H1 (cell line): ENCODE measurements around the gene MAP4K4. TPM values are rescaled to one million over a fixed set of nuclear protein-coding genes. Genes with fewer than 3 reads are reported as not detected.

ENCODE experiments used
- CTCF ChIA-PET: fragments of 300-600 bp; sonication (Branson Sonifier 250); formaldehyde crosslinking; loops from one replicate; lab custom pipeline; 2021; ENCODE audit not compliant: partially characterized antibody; lab: Charles Lee
- POLR2A ChIA-PET: fragments of 300-600 bp; sonication (Branson Sonifier 250); formaldehyde crosslinking; loops from one replicate; lab custom pipeline; 2021; ENCODE audit warnings: inconsistent platforms; ENCODE audit not compliant: partially characterized antibody; lab: Charles Lee
- DNase-seq, 2 experiments: peaks; one replicate each; pipeline versions ENCODE4 v3.0.0 to v3.0.0-alpha.2; 2010 to 2022; ENCODE audit warnings: low spot score in 2 of 2, low read depth in 1 of 2, mixed read lengths in 1 of 2
- FAIRE-seq: peaks from 2 replicates; lab custom pipeline; 2011; peaks lifted over from hg19 to GRCh38; lab: Jason Lieb, UNC
- H2AFZ ChIP-seq: 2 replicates; pipeline ENCODE4 v1.8.1; 2012; ENCODE audit warnings: low read length, inconsistent platforms
- H2AK5ac ChIP-seq: 2 replicates; pipeline ENCODE4 v1.6.1; 2013; ENCODE audit warnings: low read depth, low read length
- H2BK120ac ChIP-seq: replicated peaks from 2 replicates; pipeline ENCODE3; 2013; ENCODE audit warnings: low read depth, low read length, inconsistent platforms
- H2BK12ac ChIP-seq: 2 replicates; pipeline ENCODE4 v1.6.1; 2013; ENCODE audit warnings: low read depth, low read length
- H2BK15ac ChIP-seq: 2 replicates; pipeline ENCODE4 v1.6.1; 2013; ENCODE audit warnings: low read length
- H2BK20ac ChIP-seq: 2 replicates; pipeline ENCODE4 v1.6.1; 2013; ENCODE audit warnings: low read length
- H2BK5ac ChIP-seq: 2 replicates; pipeline ENCODE4 v1.6.1; 2013; ENCODE audit warnings: low read depth, low read length
- H3K14ac ChIP-seq: 2 replicates; pipeline ENCODE4 v1.6.1; 2013; ENCODE audit warnings: inconsistent platforms; ENCODE audit not compliant: insufficient read length
- H3K18ac ChIP-seq: 2 replicates; pipeline ENCODE4 v1.6.1; 2013; ENCODE audit warnings: low read length; ENCODE audit errors: extremely low read depth
- H3K23ac ChIP-seq: 2 replicates; pipeline ENCODE4 v1.6.1; 2013; ENCODE audit warnings: inconsistent platforms; ENCODE audit not compliant: insufficient read length
- H3K23me2 ChIP-seq: 2 replicates; pipeline ENCODE4 v1.6.1; 2013; ENCODE audit warnings: low read depth, low read length
- H3K27ac ChIP-seq: 2 replicates; pipeline ENCODE4 v1.6.1; 2011; ENCODE audit warnings: low read depth, low read length, inconsistent platforms
- H3K27me3 ChIP-seq, 4 experiments: replicated peaks in 1 of 4; 1 replicate in 1 of 4; 2 replicates in 3 of 4; pipeline versions ENCODE4 v1.6.1 to v1.8.1; 2011 to 2013; ENCODE audit warnings: low read length in 3 of 4, mild to moderate bottlenecking in 3 of 4, inconsistent platforms in 2 of 4, mixed read lengths in 2 of 4, moderate library complexity in 1 of 4; ENCODE audit not compliant: control insufficient read depth in 3 of 4, insufficient read depth in 3 of 4; ENCODE audit errors: extremely low read depth in 1 of 4
- H3K36me3 ChIP-seq, 4 experiments: 2 replicates each; pipeline versions ENCODE4 v1.6.1 to v1.8.1; 2011 to 2013; ENCODE audit warnings: mild to moderate bottlenecking in 4 of 4, low read length in 3 of 4, moderate library complexity in 2 of 4, control low read depth in 1 of 4, inconsistent platforms in 1 of 4; ENCODE audit not compliant: insufficient read depth in 4 of 4, control insufficient read depth in 2 of 4
- H3K4ac ChIP-seq: replicated peaks from 2 replicates; pipeline ENCODE3; 2013; ENCODE audit warnings: low read length, low read depth, mixed read lengths, inconsistent platforms; ENCODE audit not compliant: insufficient read length
- H3K4me1 ChIP-seq, 4 experiments: replicated peaks in 1 of 4; 1 replicate in 1 of 4; 2 replicates in 3 of 4; pipeline versions ENCODE4 v1.6.1 to v1.8.1; 2011 to 2013; ENCODE audit warnings: low read length in 3 of 4, inconsistent platforms in 2 of 4, mixed read lengths in 1 of 4; ENCODE audit not compliant: insufficient read depth in 4 of 4, control insufficient read depth in 3 of 4
- H3K4me2 ChIP-seq, 2 experiments: 2 replicates each; pipeline versions ENCODE4 v1.6.1 to v1.8.1; 2011 to 2013; ENCODE audit warnings: low read depth in 2 of 2, low read length in 2 of 2, control low read depth in 1 of 2, inconsistent platforms in 1 of 2, mild to moderate bottlenecking in 1 of 2; ENCODE audit not compliant: insufficient read depth in 1 of 2
- H3K4me3 ChIP-seq, 4 experiments: fragments of 200-600, 300-600 bp in 1 of 4; sonication (generic), shearing (Covaris generic), sonication (Bioruptor Twin) in 1 of 4; 2 replicates each; pipeline versions ENCODE4 v1.5.1 to v1.8.1; 2011 to 2016; ENCODE audit warnings: low read length in 4 of 4, low read depth in 3 of 4, control low read depth in 2 of 4, inconsistent platforms in 2 of 4, mild to moderate bottlenecking in 2 of 4, mixed read lengths in 1 of 4, moderate library complexity in 1 of 4; ENCODE audit not compliant: insufficient read depth in 2 of 4; ENCODE audit errors: extremely low read depth in 1 of 4
- H3K56ac ChIP-seq: replicated peaks from 2 replicates; pipeline ENCODE3; 2013; ENCODE audit warnings: low read depth, mild to moderate bottlenecking, mixed read lengths, low read length, inconsistent platforms; ENCODE audit not compliant: insufficient read length
- H3K79me1 ChIP-seq: 2 replicates; pipeline ENCODE4 v1.6.1; 2013; ENCODE audit warnings: low read depth, low read length, control low read depth
- H3K79me2 ChIP-seq, 2 experiments: 2 replicates each; pipeline versions ENCODE4 v1.6.1 to v1.8.1; 2012 to 2013; ENCODE audit warnings: low read length in 2 of 2, mild to moderate bottlenecking in 2 of 2, inconsistent platforms in 1 of 2; ENCODE audit not compliant: insufficient read depth in 2 of 2, control insufficient read depth in 1 of 2
- H3K9ac ChIP-seq, 4 experiments: replicated peaks in 1 of 4; 1 replicate in 1 of 4; 2 replicates in 3 of 4; pipeline versions ENCODE4 v1.6.1 to v1.8.1; 2011 to 2013; ENCODE audit warnings: low read depth in 3 of 4, low read length in 3 of 4, control low read depth in 2 of 4, mild to moderate bottlenecking in 2 of 4, moderate library complexity in 2 of 4, inconsistent platforms in 1 of 4; ENCODE audit errors: extremely low read depth in 1 of 4
- H3K9me3 ChIP-seq, 2 experiments: 2 replicates each; pipeline versions ENCODE4 v1.6.1 to v1.8.1; 2012 to 2013; ENCODE audit warnings: mild to moderate bottlenecking in 2 of 2, moderate library complexity in 2 of 2, control low read depth in 1 of 2, inconsistent platforms in 1 of 2, low read depth in 1 of 2, low read length in 1 of 2, mixed read lengths in 1 of 2; ENCODE audit not compliant: insufficient read depth in 2 of 2
- H4K20me1 ChIP-seq, 2 experiments: replicated peaks in 1 of 2; 2 replicates each; pipeline versions ENCODE3 to v1.8.1; 2011 to 2013; ENCODE audit warnings: inconsistent platforms in 2 of 2, low read length in 2 of 2, mild to moderate bottlenecking in 1 of 2; ENCODE audit not compliant: insufficient read depth in 2 of 2, control insufficient read depth in 1 of 2
- H4K5ac ChIP-seq: 2 replicates; pipeline ENCODE4 v1.6.1; 2013; ENCODE audit warnings: low read length, low read depth, mixed read lengths, inconsistent platforms; ENCODE audit not compliant: insufficient read length
- H4K8ac ChIP-seq: 2 replicates; pipeline ENCODE4 v1.8.0; 2013; ENCODE audit warnings: mild to moderate bottlenecking, moderate library complexity, low read length, inconsistent platforms; ENCODE audit not compliant: insufficient read depth; ENCODE audit errors: extremely low read depth
- H4K91ac ChIP-seq: replicated peaks from 2 replicates; pipeline ENCODE3; 2013; ENCODE audit warnings: low read length, mixed read lengths, inconsistent platforms; ENCODE audit not compliant: insufficient read length
- ASH2L ChIP-seq: fragments of 200-600, 300-600 bp; sonication (generic); IDR thresholded peaks from one replicate; pipeline ENCODE4 v1.7.1; 2017; ENCODE audit warnings: low read length
- CHD1 ChIP-seq: IDR thresholded peaks from 2 replicates; pipeline ENCODE4 v1.6.1; 2012; ENCODE audit warnings: low read depth, low read length, improper control_type of control experiment
- E2F6 ChIP-seq: IDR thresholded peaks from 2 replicates; pipeline ENCODE4 v1.6.1; 2012; ENCODE audit warnings: inconsistent platforms
- KDM1A ChIP-seq: fragments of 200-600, 300-600 bp; sonication (generic); IDR thresholded peaks from 2 replicates; pipeline ENCODE4 v1.7.1; 2016; ENCODE audit warnings: mild to moderate bottlenecking, low read length, borderline replicate concordance
- WGBS, 2 experiments: shearing (Covaris generic) in 1 of 2; methylation state at CpG; one replicate each; pipeline versions ENCODE4 v1.1.6 to v1.1.7; 2013 to 2015; ENCODE audit warnings: low lambda C conversion rate in 2 of 2, mixed read lengths in 2 of 2, inconsistent platforms in 1 of 2, low coverage in 1 of 2, missing lambda C conversion rate in 1 of 2; ENCODE audit not compliant: insufficient replicate concordance in 2 of 2, insufficient coverage in 1 of 2, insufficient read length in 1 of 2; ENCODE audit errors: extremely low coverage in 1 of 2, missing lambda C conversion rate in 1 of 2; 5-methylcytosine and 5-hydroxymethylcytosine counted together
- polyA plus RNA-seq, 7 experiments: library from polyadenylated mRNA; depleted of rRNA in 3 of 7; stranded (reverse) in 5 of 7; unstranded in 2 of 7; fragments of >200 nt in 5 of 7; fragments of 200-250 nt in 2 of 7; gene quantifications; 1 replicate in 5 of 7; 2 replicates in 1 of 7; 4 replicates in 1 of 7; pipeline versions ENCODE4 v1.2.1 to v1.2.3, GENCODE V29; 2011 to 2013; ENCODE audit warnings: missing spikeins in 2 of 7, mixed read lengths in 2 of 7
- total RNA-seq: library from RNA; stranded (reverse); fragmentation: NEBNext Ultra II Directional; extraction: Animal tissue kit (Norgen Biotek cat#: 25700); gene quantifications from 2 replicates; pipeline ENCODE4 v1.2.1, GENCODE V29; 2021

MAP4K4 gene
- total and polyA plus RNA-seq, 2 of the 8 experiments (the other 6 are each of a cell fraction or from before 2014, with no cell fraction given) = 53.2 to 138 TPM

- no peak for DNase-seq
- H4K5ac ChIP-seq = no peak overlapping the region
Observed at GRCh38 chr2:101909760-101910159, 212.3 kb downstream of the MAP4K4 start.

More at GRCh38 chr2:101909760-101910159, 212.3 kb downstream of the MAP4K4 start:
- H3K14ac ChIP-seq = no peak overlapping the region
- H2AFZ ChIP-seq = no peak overlapping the region
- H3K27me3 ChIP-seq = no peaks in the 10 kb centered on the region
- H3K4me2 ChIP-seq = no peak overlapping the region
- WGBS, 2 experiments = 89% methylated on average over 1 of the region's 1 CpG; no CpG with 5 or more reads in 1 of the 2 experiments
- FAIRE-seq = no peak
- H4K20me1 ChIP-seq = no peaks in the 10 kb centered on the region
- no peaks in the 10 kb centered on the region for H3K79me1 ChIP-seq
- no peak overlapping the region for H4K91ac ChIP-seq
- no peak overlapping the region for H2BK20ac ChIP-seq
- H3K4me1 ChIP-seq = peaks cover 0 to 3% (median 0%) of the 10 kb centered on the region in 4 experiments; a peak in 1 of 7 replicates
- H2AK5ac ChIP-seq = no peak overlapping the region
- 0 out of 8 replicates have a peak, but pooled peaks cover 0 to 3% (median 0%) of the 10 kb centered on the region in 4 experiments for H3K36me3 ChIP-seq
- H3K27ac ChIP-seq = no peak overlapping the region
- TF ChIP-seq KDM1A (peak; percentile 53; the same call in 1 of the 2 replicates), E2F6 (no peak), ASH2L (no peak), CHD1 (no peak)
- H2BK120ac ChIP-seq = no peak overlapping the region
- peaks cover 12 to 30% of the 10 kb centered on the region in 2 experiments for H3K9me3 ChIP-seq
- no peak overlapping the region for H3K9ac ChIP-seq
- no peaks in the 10 kb centered on the region for H3K79me2 ChIP-seq
- H2BK5ac ChIP-seq = no peak overlapping the region
- no peak overlapping the region for H2BK12ac ChIP-seq
- no peak overlapping the region for H2BK15ac ChIP-seq
- H3K23ac ChIP-seq = no peak overlapping the region
- H3K18ac ChIP-seq = no peak overlapping the region
- no peak overlapping the region for H4K8ac ChIP-seq
- ChIA-PET POLR2A (no interaction called here), CTCF (interaction anchor here (0.6 to 0.7 kb wide), 2 partner anchors 23 to 26 kb away, joined by 3 to 4 read pairs; no protein-coding TSS in a partner anchor)
- no peak overlapping the region for H3K56ac ChIP-seq
- H3K4ac ChIP-seq = no peak overlapping the region
- H3K4me3 ChIP-seq = no peak overlapping the region
- no peaks in the 10 kb centered on the region for H3K23me2 ChIP-seq
